Parathyroid adenoma (tissue), 2 donors: ENCODE data around the gene HAO2.

Source experiments
- H2AFZ ChIP-seq: fragments of 300-600 bp; sonication (generic); one replicate; pipeline ENCODE4 v1.7.0; 2017; ENCODE audit warnings: antibody characterized with exemption, mild to moderate bottlenecking
- H3K27ac ChIP-seq: fragments of 300-600 bp; sonication (generic); one replicate; pipeline ENCODE4 v1.7.0; 2017
- H3K27me3 ChIP-seq: fragments of 300-600 bp; sonication (generic); one replicate; pipeline ENCODE4 v1.7.0; 2017; ENCODE audit warnings: low read length; ENCODE audit not compliant: control insufficient read depth, insufficient read depth
- H3K36me3 ChIP-seq: fragments of 300-600 bp; sonication (generic); one replicate; pipeline ENCODE4 v1.7.0; 2017; ENCODE audit warnings: low read length; ENCODE audit not compliant: control insufficient read depth, insufficient read depth
- H3K4me1 ChIP-seq: fragments of 300-600 bp; sonication (generic); one replicate; pipeline ENCODE4 v1.7.0; 2017; ENCODE audit warnings: control low read depth
- H3K4me2 ChIP-seq: fragments of 300-600 bp; sonication (generic); one replicate; pipeline ENCODE4 v1.7.0; 2017; ENCODE audit warnings: low read length
- H3K4me3 ChIP-seq: fragments of 300-600 bp; sonication (generic); one replicate; pipeline ENCODE4 v1.7.0; 2017; ENCODE audit warnings: low read depth, low read length
- H3K79me2 ChIP-seq: fragments of 300-600 bp; sonication (generic); one replicate; pipeline ENCODE4 v1.7.0; 2017; ENCODE audit warnings: control low read depth
- H3K9ac ChIP-seq: fragments of 300-600 bp; sonication (generic); one replicate; pipeline ENCODE4 v1.7.0; 2017; ENCODE audit warnings: mild to moderate bottlenecking
- H3K9me3 ChIP-seq: fragments of 300-600 bp; sonication (generic); one replicate; pipeline ENCODE4 v1.7.0; 2017; ENCODE audit warnings: low read length; ENCODE audit not compliant: control insufficient read depth
- TF ChIP-seq, protein P1 (sequence below): fragments of 300-600 bp; sonication (generic); IDR thresholded peaks from one replicate; pipeline ENCODE4 v1.7.0; 2017; ENCODE audit warnings: antibody characterized with exemption, mild to moderate bottlenecking
- donor health status: primary hyperparathyroidism.

HAO2 gene

DNA sequence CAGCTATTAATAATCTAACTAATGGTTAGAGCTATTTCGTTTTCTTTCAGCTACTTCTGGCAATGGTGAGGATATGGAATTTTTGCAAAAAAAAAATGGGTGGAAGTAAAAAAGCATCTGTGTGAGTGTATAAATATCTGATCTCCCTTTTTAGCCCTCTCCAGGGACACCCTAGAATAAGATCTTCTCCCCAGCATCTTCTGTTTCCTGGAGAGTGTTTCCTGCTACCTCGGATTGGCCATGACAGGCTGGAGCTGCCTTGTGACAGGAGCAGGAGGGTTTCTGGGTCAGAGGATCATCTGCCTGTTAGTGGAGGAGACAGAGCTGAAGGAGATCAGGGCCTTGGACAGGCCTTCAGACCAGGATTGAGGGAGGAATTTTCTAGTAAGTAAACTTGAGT is 70.2 kb downstream of the HAO2 start:
- Histone ChIP-seq H3K27me3 (no peaks in the 10 kb centered on the region), H2AFZ (no peak overlapping the region), H3K4me2 (no peak overlapping the region), H3K79me2 (no peaks in the 10 kb centered on the region), H3K4me3 (no peak overlapping the region), H3K36me3 (no peaks in the 10 kb centered on the region), H3K9me3 (no peaks in the 10 kb centered on the region), H3K4me1 (no peaks in the 10 kb centered on the region), H3K9ac (no peak overlapping the region), H3K27ac (no peak overlapping the region)
- TF ChIP-seq, protein P1, sequence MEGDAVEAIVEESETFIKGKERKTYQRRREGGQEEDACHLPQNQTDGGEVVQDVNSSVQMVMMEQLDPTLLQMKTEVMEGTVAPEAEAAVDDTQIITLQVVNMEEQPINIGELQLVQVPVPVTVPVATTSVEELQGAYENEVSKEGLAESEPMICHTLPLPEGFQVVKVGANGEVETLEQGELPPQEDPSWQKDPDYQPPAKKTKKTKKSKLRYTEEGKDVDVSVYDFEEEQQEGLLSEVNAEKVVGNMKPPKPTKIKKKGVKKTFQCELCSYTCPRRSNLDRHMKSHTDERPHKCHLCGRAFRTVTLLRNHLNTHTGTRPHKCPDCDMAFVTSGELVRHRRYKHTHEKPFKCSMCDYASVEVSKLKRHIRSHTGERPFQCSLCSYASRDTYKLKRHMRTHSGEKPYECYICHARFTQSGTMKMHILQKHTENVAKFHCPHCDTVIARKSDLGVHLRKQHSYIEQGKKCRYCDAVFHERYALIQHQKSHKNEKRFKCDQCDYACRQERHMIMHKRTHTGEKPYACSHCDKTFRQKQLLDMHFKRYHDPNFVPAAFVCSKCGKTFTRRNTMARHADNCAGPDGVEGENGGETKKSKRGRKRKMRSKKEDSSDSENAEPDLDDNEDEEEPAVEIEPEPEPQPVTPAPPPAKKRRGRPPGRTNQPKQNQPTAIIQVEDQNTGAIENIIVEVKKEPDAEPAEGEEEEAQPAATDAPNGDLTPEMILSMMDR = no peak

- H3K27ac ChIP-seq = no peak overlapping the region
Observed at GRCh38 chr1:119440721-119441307, 72.2 kb downstream of the HAO2 start.

GRCh38 chr1:119442756-119443155 is 74.2 kb downstream of the HAO2 start:
- no peaks in the 10 kb centered on the region for H3K9me3 ChIP-seq

More at GRCh38 chr1:119440721-119441307, 72.2 kb downstream of the HAO2 start:
- Histone ChIP-seq H3K9ac (no peak overlapping the region), H3K27me3 (no peaks in the 10 kb centered on the region), H3K4me3 (no peak overlapping the region), H2AFZ (no peak overlapping the region), H3K4me2 (no peak overlapping the region), H3K36me3 (no peaks in the 10 kb centered on the region), H3K4me1 (no peaks in the 10 kb centered on the region), H3K79me2 (no peaks in the 10 kb centered on the region), H3K9me3 (no peaks in the 10 kb centered on the region)
- TF ChIP-seq, protein P1 = no peak

More at GRCh38 chr1:119442756-119443155, 74.2 kb downstream of the HAO2 start:
- TF ChIP-seq, protein P1 = no peak
- H3K79me2 ChIP-seq = no peaks in the 10 kb centered on the region
- no peaks in the 10 kb centered on the region for H3K27me3 ChIP-seq
- H2AFZ ChIP-seq = no peak overlapping the region
- no peak overlapping the region for H3K4me2 ChIP-seq
- no peak overlapping the region for H3K9ac ChIP-seq
- no peaks in the 10 kb centered on the region for H3K36me3 ChIP-seq
- H3K4me3 ChIP-seq = no peak overlapping the region
- no peaks in the 10 kb centered on the region for H3K4me1 ChIP-seq
- H3K27ac ChIP-seq = no peak overlapping the region
